PC-3 (cell line): ENCODE measurements around the gene CDH13. TPM values are rescaled to one million over a fixed set of nuclear protein-coding genes. Genes with fewer than 3 reads are reported as not detected.

Experiments used
- ATAC-seq: fragments of 200-7000 bp; cut with Tn5 transposase; 2 replicates; pipeline ENCODE4 v1.9.1; 2020; ENCODE audit warnings: mild to moderate bottlenecking, moderate library complexity
- BruUV-seq: library from RNA; stranded (reverse); fragments of 400-500 nt; replicated peaks from 2 replicates; lab custom pipeline; 2021; lab: Mats Ljungman, UMichigan
- CTCF ChIA-PET: fragments of 300-600 bp; sonication (Branson Sonifier 250); formaldehyde crosslinking; loops from one replicate; lab custom pipeline; 2022; ENCODE audit warnings: antibody characterized with exemption; lab: Charles Lee
- POLR2A ChIA-PET: fragments of 300-600 bp; sonication (Branson Sonifier 250); formaldehyde crosslinking; loops from one replicate; lab custom pipeline; 2022; ENCODE audit warnings: antibody characterized with exemption; ENCODE audit not compliant: unreplicated experiment; lab: Charles Lee
- DNase-seq: peaks from one replicate; pipeline ENCODE4 v3.0.0-alpha.2; 2015
- H2AFZ ChIP-seq: fragments of 300-600 bp; sonication (generic); 2 replicates; pipeline ENCODE4 v1.6.0; 2016; ENCODE audit warnings: antibody characterized with exemption, low read length
- H3F3A ChIP-seq: fragments of 300-600 bp; sonication (generic); one replicate; pipeline ENCODE4 v1.6.0; 2017; ENCODE audit warnings: antibody characterized with exemption, low read length, control low read depth, mild to moderate bottlenecking; ENCODE audit not compliant: unreplicated experiment
- H3K27ac ChIP-seq: fragments of 300-600 bp; sonication (generic); 2 replicates; pipeline ENCODE4 v1.5.1; 2016; ENCODE audit warnings: mild to moderate bottlenecking, low read length
- H3K27me3 ChIP-seq: fragments of 300-600 bp; sonication (generic); 2 replicates; pipeline ENCODE4 v1.6.1; 2016; ENCODE audit warnings: low read length, mixed read lengths
- H3K36me3 ChIP-seq: fragments of 300-600 bp; sonication (generic); 2 replicates; pipeline ENCODE4 v1.6.1; 2016; ENCODE audit warnings: low read depth, mixed run types, low read length, mixed read lengths
- H3K4me1 ChIP-seq: fragments of 300-600 bp; sonication (generic); 2 replicates; pipeline ENCODE4 v1.5.1; 2016; ENCODE audit warnings: low read length; ENCODE audit not compliant: insufficient read depth
- H3K4me2 ChIP-seq: fragments of 300-600 bp; sonication (generic); 2 replicates; pipeline ENCODE4 v1.6.0; 2016; ENCODE audit warnings: low read length
- H3K4me3 ChIP-seq: fragments of 300-600 bp; sonication (generic); 2 replicates; pipeline ENCODE4 v1.5.1; 2016; ENCODE audit warnings: mild to moderate bottlenecking, low read length, mixed read lengths
- H3K79me2 ChIP-seq: fragments of 300-600 bp; sonication (generic); 2 replicates; pipeline ENCODE4 v1.6.1; 2017; ENCODE audit warnings: low read length, mixed read lengths
- H3K9ac ChIP-seq: fragments of 300-600 bp; sonication (generic); 2 replicates; pipeline ENCODE4 v1.6.0; 2016; ENCODE audit warnings: mild to moderate bottlenecking, low read length
- H3K9me2 ChIP-seq: fragments of 300-600 bp; sonication (generic); replicated peaks from 2 replicates; pipeline ENCODE4 v1.6.1; 2016; ENCODE audit warnings: mixed run types, low read length, mixed read lengths
- H3K9me3 ChIP-seq: fragments of 300-600 bp; sonication (generic); 2 replicates; pipeline ENCODE4 v1.6.1; 2016; ENCODE audit warnings: low read length, mixed read lengths
- H4K20me1 ChIP-seq: fragments of 300-600 bp; sonication (generic); 2 replicates; pipeline ENCODE4 v1.6.1; 2016; ENCODE audit warnings: low read length, mixed read lengths
- EZH2 ChIP-seq: fragments of 300-600 bp; sonication (generic); IDR thresholded peaks from one replicate; pipeline ENCODE4 v1.6.1; 2017; ENCODE audit warnings: antibody characterized with exemption, mild to moderate bottlenecking, low read length; ENCODE audit not compliant: unreplicated experiment
- EZH2phosphoT487 ChIP-seq: fragments of 300-600 bp; sonication (generic); IDR thresholded peaks from 2 replicates; pipeline ENCODE4 v1.6.1; 2018; ENCODE audit warnings: mild to moderate bottlenecking, antibody characterized with exemption, low read length, borderline replicate concordance
- intact Hi-C: fragments of 100-400 bp; cut with micrococcal nuclease; formaldehyde crosslinking; loops from 2 replicates; pipeline ENCODE4 v1.9.0; 2023
- total RNA-seq: library from RNA; depleted of rRNA; stranded (reverse); fragments of >200 nt; gene quantifications from 2 replicates; pipeline ENCODE4 v1.2.3, GENCODE V29; 2014
- TF ChIP-seq, protein P1 (sequence below): fragments of 300-600 bp; sonication (generic); conservative IDR thresholded peaks from 2 replicates; pipeline ENCODE4 v1.5.1; 2017; ENCODE audit warnings: antibody characterized with exemption, low read depth, mild to moderate bottlenecking, low read length

The CDH13 gene
- total RNA-seq, 1 experiment from 2014 or later: 0.36 TPM

DNA sequence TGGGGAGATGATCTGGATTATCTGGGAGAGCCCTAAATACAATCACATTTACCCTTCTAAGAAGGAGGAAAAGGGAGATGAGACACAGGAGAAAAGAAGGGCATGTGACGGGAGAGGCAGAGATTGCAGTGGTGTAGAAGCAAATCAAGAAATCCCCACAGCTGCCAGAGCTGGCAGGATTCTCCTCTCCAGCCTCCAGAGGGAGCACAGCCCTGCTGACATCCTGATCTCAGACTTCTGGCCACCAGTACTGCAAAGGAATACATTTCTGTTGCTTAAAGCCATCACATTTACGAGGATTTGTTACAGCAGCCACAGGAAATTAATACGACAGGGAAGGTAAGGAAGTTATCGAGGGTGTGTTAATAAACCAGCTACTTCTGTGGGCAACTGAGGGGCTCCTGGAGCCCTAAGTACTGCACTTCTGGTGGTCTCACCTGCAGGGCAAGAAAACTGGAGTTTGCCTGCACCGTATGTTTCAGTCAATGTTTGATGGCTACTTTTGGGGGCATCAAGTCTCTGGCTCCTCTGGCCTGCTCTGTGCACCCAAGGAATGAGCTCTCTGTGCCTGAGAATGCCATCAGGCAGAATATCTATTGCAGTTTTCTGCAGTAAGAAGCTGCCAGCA is 22.9 kb upstream of the CDH13 start:
- Histone ChIP-seq H3K27me3 (0 out of 2 replicates have a peak, but pooled peaks cover 9% of the 10 kb centered on the region), H2AFZ (no peak overlapping the region), H3K4me2 (no peak overlapping the region), H3K36me3 (no peaks in the 10 kb centered on the region), H3K9me3 (no peaks in the 10 kb centered on the region), H3F3A (no peaks in the 10 kb centered on the region), H3K79me2 (no peaks in the 10 kb centered on the region), H3K4me1 (no peaks in the 10 kb centered on the region), H3K9ac (no peak overlapping the region), H3K27ac (no peak overlapping the region), H3K4me3 (no peak overlapping the region), H4K20me1 (no peaks in the 10 kb centered on the region), H3K9me2 (no peaks in the 10 kb centered on the region)
- ChIA-PET CTCF (interaction anchor here (0.5 kb wide), 1 partner anchor 9 kb away, joined by 3 read pairs; no protein-coding TSS in a partner anchor), POLR2A (no interaction called here)
- no TSS peak for BruUV-seq
- ATAC-seq (peak; percentile 77), DNase-seq (peak; percentile 47)
- intact Hi-C loops: loop anchor here (5.0 kb wide), 1 partner anchor 33 kb away; no protein-coding TSS in a partner anchor
- TF ChIP-seq, protein P1, sequence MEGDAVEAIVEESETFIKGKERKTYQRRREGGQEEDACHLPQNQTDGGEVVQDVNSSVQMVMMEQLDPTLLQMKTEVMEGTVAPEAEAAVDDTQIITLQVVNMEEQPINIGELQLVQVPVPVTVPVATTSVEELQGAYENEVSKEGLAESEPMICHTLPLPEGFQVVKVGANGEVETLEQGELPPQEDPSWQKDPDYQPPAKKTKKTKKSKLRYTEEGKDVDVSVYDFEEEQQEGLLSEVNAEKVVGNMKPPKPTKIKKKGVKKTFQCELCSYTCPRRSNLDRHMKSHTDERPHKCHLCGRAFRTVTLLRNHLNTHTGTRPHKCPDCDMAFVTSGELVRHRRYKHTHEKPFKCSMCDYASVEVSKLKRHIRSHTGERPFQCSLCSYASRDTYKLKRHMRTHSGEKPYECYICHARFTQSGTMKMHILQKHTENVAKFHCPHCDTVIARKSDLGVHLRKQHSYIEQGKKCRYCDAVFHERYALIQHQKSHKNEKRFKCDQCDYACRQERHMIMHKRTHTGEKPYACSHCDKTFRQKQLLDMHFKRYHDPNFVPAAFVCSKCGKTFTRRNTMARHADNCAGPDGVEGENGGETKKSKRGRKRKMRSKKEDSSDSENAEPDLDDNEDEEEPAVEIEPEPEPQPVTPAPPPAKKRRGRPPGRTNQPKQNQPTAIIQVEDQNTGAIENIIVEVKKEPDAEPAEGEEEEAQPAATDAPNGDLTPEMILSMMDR: peak; percentile 52
- no peak for TF ChIP-seq EZH2phosphoT487

DNA sequence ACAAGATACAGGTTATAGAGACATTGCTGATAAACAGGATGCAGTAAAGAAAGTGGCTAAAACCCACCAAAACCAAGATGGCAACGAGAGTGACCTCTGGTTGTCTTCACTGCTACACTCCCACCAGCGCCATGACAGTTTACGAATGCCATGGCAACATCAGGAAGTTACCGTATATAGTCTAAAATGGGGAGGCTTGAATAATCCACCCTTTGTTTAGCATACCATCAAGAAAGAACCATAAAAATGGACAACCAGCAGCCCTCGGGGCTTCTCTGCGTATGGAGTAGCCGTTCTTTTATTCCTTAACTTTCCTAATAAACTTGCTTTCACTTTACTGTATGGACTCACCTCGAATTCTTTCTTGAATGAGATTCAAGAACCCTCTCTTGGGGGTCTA is 21.7 kb upstream of the CDH13 start:
- Histone ChIP-seq H2AFZ (no peak overlapping the region), H3K4me3 (no peak overlapping the region), H3K4me1 (no peaks in the 10 kb centered on the region), H3K27ac (no peak overlapping the region), H3K4me2 (no peak overlapping the region), H3F3A (no peaks in the 10 kb centered on the region), H3K9ac (no peak overlapping the region), H3K9me2 (no peaks in the 10 kb centered on the region), H3K9me3 (no peaks in the 10 kb centered on the region), H4K20me1 (no peaks in the 10 kb centered on the region), H3K36me3 (no peaks in the 10 kb centered on the region), H3K27me3 (0 out of 2 replicates have a peak, but pooled peaks cover 7% of the 10 kb centered on the region), H3K79me2 (no peaks in the 10 kb centered on the region)
- ChIA-PET CTCF (no interaction called here), POLR2A (no interaction called here)
- DNase-seq (no peak), ATAC-seq (no peak)
- no TSS peak for BruUV-seq
- intact Hi-C loops: no loop called here
- TF ChIP-seq EZH2 (no peak), EZH2phosphoT487 (no peak)
- TF ChIP-seq, protein P1: no peak

DNA sequence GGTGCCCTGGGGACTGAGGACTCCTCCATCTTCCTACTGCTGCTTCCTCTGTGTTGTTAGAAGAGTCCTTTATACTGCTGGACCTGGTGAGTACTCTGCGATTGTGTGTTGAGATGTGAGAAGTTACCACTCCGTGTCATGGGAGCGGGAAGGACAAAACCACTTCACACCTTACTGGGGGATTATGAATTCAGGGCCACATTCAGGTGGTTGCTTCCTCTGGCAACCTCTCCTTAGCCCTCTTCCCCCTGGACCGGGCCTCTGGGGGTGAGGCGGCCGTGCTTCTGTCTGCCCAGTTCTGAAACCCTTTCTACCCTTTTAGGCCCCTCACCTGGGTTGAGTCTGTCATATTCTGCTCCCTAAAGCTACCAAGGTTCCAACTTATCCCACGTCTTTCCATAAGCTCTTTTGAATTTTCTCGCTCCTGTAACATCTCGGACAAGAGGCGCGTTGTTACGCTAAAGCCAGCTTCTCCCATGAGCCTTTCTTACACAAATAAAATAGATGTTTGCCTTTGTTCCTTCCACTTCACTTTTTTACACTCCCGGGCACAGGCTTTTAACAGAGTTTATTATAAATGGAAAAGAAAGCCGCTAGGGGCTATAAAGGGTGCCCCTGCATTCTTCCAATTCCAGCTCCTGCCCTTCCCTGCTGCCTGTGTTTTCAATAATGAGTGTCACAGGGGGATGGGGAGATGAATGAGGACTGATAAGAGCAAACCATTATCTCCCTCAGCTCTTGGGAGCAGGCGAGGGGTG is 20.7 kb upstream of the CDH13 start:
- H3K4me3 ChIP-seq: no peak overlapping the region
- H3K27me3 ChIP-seq: no peaks in the 10 kb centered on the region
- no peak overlapping the region for H3K27ac ChIP-seq
- H3K4me1 ChIP-seq: no peaks in the 10 kb centered on the region
- POLR2A ChIA-PET: no interaction called here
- H3K9me3 ChIP-seq: no peaks in the 10 kb centered on the region
- H2AFZ ChIP-seq: no peak overlapping the region
- ATAC-seq (no peak), DNase-seq (no peak)
- CTCF ChIA-PET: no interaction called here
- TF ChIP-seq, protein P1: no peak
- TF ChIP-seq EZH2phosphoT487 (no peak), EZH2 (no peak)
- no peak overlapping the region for H3K9ac ChIP-seq
- no peaks in the 10 kb centered on the region for H3F3A ChIP-seq
- no peak overlapping the region for H3K4me2 ChIP-seq
- no TSS peak for BruUV-seq
- intact Hi-C loops: no loop called here
- no peaks in the 10 kb centered on the region for H4K20me1 ChIP-seq
- no peaks in the 10 kb centered on the region for H3K36me3 ChIP-seq
- no peaks in the 10 kb centered on the region for H3K79me2 ChIP-seq
- H3K9me2 ChIP-seq: no peaks in the 10 kb centered on the region
